Measurements from ENCODE around the gene RANBP2. TPM values are rescaled to one million over a fixed set of nuclear protein-coding genes. Genes with fewer than 3 reads are reported as not detected.
"Not testable (repeated sequence)": the region's sequence is repeated elsewhere in the genome, so short reads cannot be mapped to it uniquely, and the experiment has no call there.

Gene RANBP2
- total RNA-seq, 1 experiment from 2014 or later = 64.2 TPM

GRCh38 chr2:108707300-108707699 is 12.0 kb upstream of the RANBP2 start:
- Histone ChIP-seq H3K4me1 (replicated peaks) (no peaks in the 10 kb centered on the region), H3K4me3 (no peak overlapping the region), H3K27ac (no peak overlapping the region), H3K27me3 (replicated peaks) (no peaks in the 10 kb centered on the region), H3K9me3 (replicated peaks) (no peaks in the 10 kb centered on the region), H3K36me3 (no peaks in the 10 kb centered on the region)
- no peak for DNase-seq (ENCODE audit: low read depth in 1 of 2, low spot score in 2 of 2)

GRCh38 chr2:108716971-108717370 is 2.3 kb upstream of the RANBP2 start:
- DNase-seq (ENCODE audit: low read depth in 1 of 2, low spot score in 2 of 2); H3K27me3 ChIP-seq (replicated peaks); H3K27ac ChIP-seq; H3K4me3 ChIP-seq; H3K36me3 ChIP-seq; H3K9me3 ChIP-seq (replicated peaks); H3K4me1 ChIP-seq (replicated peaks): not testable (repeated sequence)

GRCh38 chr2:108726048-108726447 is 6.8 kb downstream of the RANBP2 start:
- H3K27me3 ChIP-seq (replicated peaks); H3K4me3 ChIP-seq; DNase-seq (ENCODE audit: low read depth in 1 of 2, low spot score in 2 of 2); H3K4me1 ChIP-seq (replicated peaks); H3K36me3 ChIP-seq; H3K9me3 ChIP-seq (replicated peaks); H3K27ac ChIP-seq: not testable (repeated sequence)

GRCh38 chr2:108734656-108735055 is 15.4 kb downstream of the RANBP2 start:
- DNase-seq (ENCODE audit: low read depth in 1 of 2, low spot score in 2 of 2); H3K4me1 ChIP-seq (replicated peaks); H3K27me3 ChIP-seq (replicated peaks); H3K36me3 ChIP-seq; H3K4me3 ChIP-seq; H3K9me3 ChIP-seq (replicated peaks); H3K27ac ChIP-seq: not testable (repeated sequence)

GRCh38 chr2:108757973-108758372 is 38.7 kb downstream of the RANBP2 start:
- H3K4me1 ChIP-seq (replicated peaks); H3K9me3 ChIP-seq (replicated peaks); H3K27me3 ChIP-seq (replicated peaks); H3K27ac ChIP-seq; DNase-seq (ENCODE audit: low read depth in 1 of 2, low spot score in 2 of 2); H3K4me3 ChIP-seq: not testable (repeated sequence)
- H3K36me3 ChIP-seq = peaks cover 13% of the 10 kb centered on the region

GRCh38 chr2:108762618-108763017 is 43.3 kb downstream of the RANBP2 start:
- H3K27ac ChIP-seq; H3K27me3 ChIP-seq (replicated peaks); DNase-seq (ENCODE audit: low read depth in 1 of 2, low spot score in 2 of 2); H3K9me3 ChIP-seq (replicated peaks); H3K4me3 ChIP-seq; H3K4me1 ChIP-seq (replicated peaks): not testable (repeated sequence)
- peaks cover 31% of the 10 kb centered on the region for H3K36me3 ChIP-seq

DNA sequence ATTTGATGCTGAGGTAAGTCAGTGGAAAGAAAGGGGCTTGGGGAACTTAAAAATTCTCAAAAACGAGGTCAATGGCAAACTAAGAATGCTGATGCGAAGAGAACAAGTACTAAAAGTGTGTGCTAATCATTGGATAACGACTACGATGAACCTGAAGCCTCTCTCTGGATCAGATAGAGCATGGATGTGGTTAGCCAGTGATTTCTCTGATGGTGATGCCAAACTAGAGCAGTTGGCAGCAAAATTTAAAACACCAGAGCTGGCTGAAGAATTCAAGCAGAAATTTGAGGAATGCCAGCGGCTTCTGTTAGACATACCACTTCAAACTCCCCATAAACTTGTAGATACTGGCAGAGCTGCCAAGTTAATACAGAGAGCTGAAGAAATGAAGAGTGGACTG is 47.4 kb downstream of the RANBP2 start:
- H3K27ac ChIP-seq; H3K9me3 ChIP-seq (replicated peaks); H3K4me1 ChIP-seq (replicated peaks); H3K27me3 ChIP-seq (replicated peaks); H3K4me3 ChIP-seq; DNase-seq (ENCODE audit: low read depth in 1 of 2, low spot score in 2 of 2): not testable (repeated sequence)
- H3K36me3 ChIP-seq = peaks cover 36% of the 10 kb centered on the region

GRCh38 chr2:108767859-108768258 is 48.6 kb downstream of the RANBP2 start:
- not testable (repeated sequence) for DNase-seq (ENCODE audit: low read depth in 1 of 2, low spot score in 2 of 2); H3K4me1 ChIP-seq (replicated peaks); H3K27ac ChIP-seq; H3K9me3 ChIP-seq (replicated peaks); H3K4me3 ChIP-seq; H3K27me3 ChIP-seq (replicated peaks)
- peaks cover 44% of the 10 kb centered on the region for H3K36me3 ChIP-seq

DNA sequence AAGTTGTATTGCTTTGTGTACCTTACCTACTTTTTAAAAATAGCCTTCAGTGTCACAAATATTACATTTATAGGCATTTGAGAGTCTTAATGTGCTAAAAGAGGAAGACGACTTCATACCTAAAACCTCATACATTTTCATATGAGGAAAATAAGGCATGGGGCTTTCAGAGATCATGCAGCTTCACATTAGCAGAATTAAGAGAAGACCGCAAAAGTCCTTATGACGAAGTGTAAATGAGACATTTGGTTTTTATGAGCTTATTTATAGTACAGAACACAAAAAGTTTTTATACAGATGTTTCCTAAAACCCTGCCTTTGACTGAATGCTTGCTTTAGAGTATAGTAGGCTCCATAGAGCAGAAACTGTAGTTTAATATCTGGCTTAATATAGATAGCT is 57.2 kb downstream of the RANBP2 start:
- Histone ChIP-seq H3K27me3 (replicated peaks) (no peaks in the 10 kb centered on the region), H3K27ac (no peak overlapping the region), H3K36me3 (peaks cover 90% of the 10 kb centered on the region), H3K9me3 (replicated peaks) (no peaks in the 10 kb centered on the region), H3K4me3 (no peak overlapping the region), H3K4me1 (replicated peaks) (no peaks in the 10 kb centered on the region)
- no peak for DNase-seq (ENCODE audit: low read depth in 1 of 2, low spot score in 2 of 2)

DNA sequence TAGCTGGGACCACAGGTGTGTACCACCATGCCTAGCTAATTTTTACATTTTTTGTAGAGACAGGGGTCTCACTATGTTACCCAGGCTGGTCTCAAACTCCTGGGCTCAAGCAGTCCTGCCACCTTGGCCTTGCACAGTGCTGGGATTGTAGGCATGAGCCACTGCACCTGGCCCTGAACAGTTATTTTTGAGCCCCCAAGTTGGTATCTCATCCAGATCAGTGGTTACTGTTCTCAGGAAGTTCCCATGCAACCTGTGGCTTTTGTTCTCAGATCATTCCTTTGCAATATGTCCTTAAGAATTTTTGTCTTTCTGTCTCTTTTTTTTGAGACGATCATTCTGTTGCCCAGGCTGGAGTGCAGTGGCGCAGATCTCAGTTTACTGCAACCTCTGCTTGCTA is 59.6 kb downstream of the RANBP2 start:
- no peak for DNase-seq (ENCODE audit: low read depth in 1 of 2, low spot score in 2 of 2)
- Histone ChIP-seq H3K9me3 (replicated peaks) (no peaks in the 10 kb centered on the region), H3K36me3 (peaks cover 88% of the 10 kb centered on the region), H3K27ac (no peak overlapping the region), H3K4me3 (no peak overlapping the region), H3K4me1 (replicated peaks) (no peaks in the 10 kb centered on the region), H3K27me3 (replicated peaks) (no peaks in the 10 kb centered on the region)

- DNase-seq (ENCODE audit: low read depth in 1 of 2, low spot score in 2 of 2) = no peak
- H3K27ac ChIP-seq = no peak overlapping the region
- H3K4me1 ChIP-seq (replicated peaks) = peaks cover 10% of the 10 kb centered on the region; the same call in 1 of the 2 replicates
- no peaks in the 10 kb centered on the region for H3K9me3 ChIP-seq (replicated peaks)
- no peaks in the 10 kb centered on the region for H3K27me3 ChIP-seq (replicated peaks)
- peak overlapping the region; percentile 72 for H3K4me3 ChIP-seq
- H3K36me3 ChIP-seq = peaks cover 36% of the 10 kb centered on the region
Observed at GRCh38 chr2:108786008-108786353, 66.7 kb downstream of the RANBP2 start.

- peak; percentile 90 to 91 for DNase-seq (ENCODE audit: low read depth in 1 of 2, low spot score in 2 of 2)
- Histone ChIP-seq H3K4me3 (peak within 1 kb of the TSS; percentile 72), H3K27ac (peak within 1 kb of the TSS; percentile 73), H3K9me3 (replicated peaks) (no peaks in the 10 kb centered on the region), H3K4me1 (replicated peaks) (peaks cover 10% of the 10 kb centered on the region; the same call in 1 of the 2 replicates), H3K36me3 (peaks cover 30% of the 10 kb centered on the region), H3K27me3 (replicated peaks) (no peaks in the 10 kb centered on the region)
Observed at GRCh38 chr2:108786354-108787215, 67.3 kb downstream of the RANBP2 start, which contains the start of gene CCDC138. TSS of gene CCDC138 (plus strand) at chr2:108786771. CDS start at chr2:108786823, 52 bp downstream.

DNA sequence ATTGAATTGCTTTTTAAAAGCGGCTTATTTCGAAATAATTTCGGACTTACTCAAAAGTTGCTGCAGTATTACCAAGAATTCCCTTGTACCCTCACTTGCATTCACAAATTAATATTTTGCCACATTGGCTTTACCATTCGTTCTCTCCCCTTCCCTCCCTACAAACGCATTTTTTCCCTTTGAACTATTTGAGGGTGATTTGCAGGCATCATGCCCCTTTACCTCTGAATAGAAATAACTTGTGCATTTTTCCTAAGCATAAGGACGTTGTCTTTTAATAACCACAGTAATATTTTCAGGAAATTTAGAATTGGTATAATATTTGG is 67.9 kb downstream of the RANBP2 start:
- Histone ChIP-seq H3K9me3 (replicated peaks) (no peaks in the 10 kb centered on the region), H3K4me3 (peak overlapping the region; percentile 72), H3K36me3 (peaks cover 24% of the 10 kb centered on the region), H3K4me1 (replicated peaks) (peaks cover 10% of the 10 kb centered on the region; the same call in 1 of the 2 replicates), H3K27ac (peak overlapping the region; percentile 73), H3K27me3 (replicated peaks) (no peaks in the 10 kb centered on the region)
- no peak for DNase-seq (ENCODE audit: low read depth in 1 of 2, low spot score in 2 of 2)

DNA sequence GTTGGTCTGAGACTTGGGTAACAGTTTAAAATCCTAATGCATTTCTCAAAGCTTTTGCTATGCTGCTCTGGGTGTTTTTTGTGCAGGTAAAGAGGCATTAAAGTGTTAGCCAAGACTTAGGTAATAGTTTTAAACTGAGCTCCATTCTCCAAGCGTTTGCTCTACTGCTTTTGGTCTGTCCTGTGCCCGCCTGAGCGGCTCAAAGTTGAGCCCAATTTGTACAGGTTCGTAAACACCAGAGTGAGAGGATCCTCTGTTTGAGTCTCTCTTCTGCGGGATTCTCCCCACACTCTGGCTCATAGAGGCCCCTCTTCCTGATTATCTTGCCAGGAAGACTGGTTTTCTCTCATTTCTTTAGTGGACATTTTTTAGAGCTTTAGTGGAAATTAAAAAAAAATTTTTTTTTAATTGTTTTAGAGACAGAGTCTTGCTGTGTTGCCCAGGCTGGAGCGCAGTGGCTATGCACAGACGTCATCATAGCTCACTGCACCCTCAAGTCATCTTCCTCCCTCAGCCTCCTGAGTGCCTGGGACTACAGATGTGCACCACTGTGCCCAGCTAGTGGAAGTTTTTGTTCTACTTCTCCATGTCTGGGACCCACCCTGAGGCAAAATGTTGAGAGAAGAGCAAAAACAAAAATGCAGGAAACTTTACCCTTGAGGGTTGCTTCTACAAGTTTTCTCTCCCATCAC is 83.9 kb downstream of the RANBP2 start:
- Histone ChIP-seq H3K4me1 (replicated peaks) (no peaks in the 10 kb centered on the region), H3K27me3 (replicated peaks) (no peaks in the 10 kb centered on the region), H3K9me3 (replicated peaks) (no peaks in the 10 kb centered on the region), H3K36me3 (peaks cover 34% of the 10 kb centered on the region), H3K4me3 (no peak overlapping the region), H3K27ac (no peak overlapping the region)
- DNase-seq (ENCODE audit: low read depth in 1 of 2, low spot score in 2 of 2) = no peak

All from SJSA1 (cell line).